ENCODE results near the gene HACE1.
A peak's percentile ranks its signal among the peaks of the same experiment; 100 is the strongest.
"Not testable (repeated sequence)": the region's sequence is repeated elsewhere in the genome, so short reads cannot be mapped to it uniquely, and the experiment has no call there.

Gene HACE1

DNA sequence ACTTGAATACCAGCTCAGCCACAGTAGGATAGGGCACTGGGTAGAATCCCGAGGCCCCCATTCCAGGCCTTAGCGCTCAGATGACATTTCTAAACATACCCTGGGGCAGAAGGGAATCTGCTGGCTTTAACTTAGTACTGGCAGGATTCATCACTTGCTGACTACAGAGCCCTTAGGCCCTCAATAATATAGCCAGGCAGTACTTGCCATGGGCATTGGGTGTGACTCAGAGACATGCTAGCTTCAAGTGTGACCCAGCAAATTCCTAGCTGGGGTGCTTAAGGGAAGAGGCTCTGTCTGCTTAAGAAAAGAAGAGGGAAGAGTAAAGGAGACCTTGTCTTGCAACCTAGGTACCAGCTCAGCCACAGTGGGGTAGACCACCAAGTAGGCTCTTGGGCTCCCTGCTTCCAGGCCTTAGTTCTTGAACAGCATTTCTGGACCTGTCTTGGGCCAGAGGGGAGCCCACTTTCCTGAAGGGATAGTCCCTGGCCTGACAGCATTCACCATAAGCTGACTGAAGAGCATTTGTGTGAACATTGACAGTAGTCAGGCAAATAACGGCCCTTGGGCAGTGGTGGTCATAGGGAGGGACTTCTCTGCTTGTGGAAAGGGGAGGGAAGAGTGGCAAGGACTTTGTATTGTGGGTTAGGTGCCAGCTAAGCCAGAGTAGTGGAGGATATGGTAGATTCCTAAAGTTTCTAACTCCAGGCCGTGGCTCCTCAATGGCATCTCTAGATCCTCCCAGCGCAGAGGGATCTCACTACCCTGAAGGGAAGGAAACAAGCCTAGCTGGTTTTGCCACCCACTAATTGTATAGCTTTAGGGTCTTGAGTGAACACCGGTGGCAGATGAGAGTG lies 48.5 kb upstream of the HACE1 start:
- no peak for ATAC-seq (ENCODE audit: insufficient read depth, low read depth)
- TF ChIP-seq EZH2 (IDR thresholded peaks at IDR 0.05; ENCODE audit: borderline replicate concordance, low read depth, low read length, severe bottlenecking), result no peak
- TF ChIP-seq, protein P1, sequence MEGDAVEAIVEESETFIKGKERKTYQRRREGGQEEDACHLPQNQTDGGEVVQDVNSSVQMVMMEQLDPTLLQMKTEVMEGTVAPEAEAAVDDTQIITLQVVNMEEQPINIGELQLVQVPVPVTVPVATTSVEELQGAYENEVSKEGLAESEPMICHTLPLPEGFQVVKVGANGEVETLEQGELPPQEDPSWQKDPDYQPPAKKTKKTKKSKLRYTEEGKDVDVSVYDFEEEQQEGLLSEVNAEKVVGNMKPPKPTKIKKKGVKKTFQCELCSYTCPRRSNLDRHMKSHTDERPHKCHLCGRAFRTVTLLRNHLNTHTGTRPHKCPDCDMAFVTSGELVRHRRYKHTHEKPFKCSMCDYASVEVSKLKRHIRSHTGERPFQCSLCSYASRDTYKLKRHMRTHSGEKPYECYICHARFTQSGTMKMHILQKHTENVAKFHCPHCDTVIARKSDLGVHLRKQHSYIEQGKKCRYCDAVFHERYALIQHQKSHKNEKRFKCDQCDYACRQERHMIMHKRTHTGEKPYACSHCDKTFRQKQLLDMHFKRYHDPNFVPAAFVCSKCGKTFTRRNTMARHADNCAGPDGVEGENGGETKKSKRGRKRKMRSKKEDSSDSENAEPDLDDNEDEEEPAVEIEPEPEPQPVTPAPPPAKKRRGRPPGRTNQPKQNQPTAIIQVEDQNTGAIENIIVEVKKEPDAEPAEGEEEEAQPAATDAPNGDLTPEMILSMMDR (IDR thresholded peaks at IDR 0.05; ENCODE audit: borderline replicate concordance, extremely low read depth, low read length, poor library complexity, severe bottlenecking), result no peak
- H3K9me3 ChIP-seq (ENCODE audit: insufficient read depth, low read length, severe bottlenecking), result no peaks in the 10 kb centered on the region
- H2AFZ ChIP-seq (ENCODE audit: low read depth, low read length), result no peak overlapping the region
- no peaks in the 10 kb centered on the region for H3K27me3 ChIP-seq (ENCODE audit: insufficient read depth, low read length, poor library complexity)
- no peaks in the 10 kb centered on the region for H3K79me2 ChIP-seq (ENCODE audit: insufficient read depth, low read length)
- H3K36me3 ChIP-seq (ENCODE audit: insufficient read depth, low read length), result no peaks in the 10 kb centered on the region
- no peak overlapping the region for H3K4me2 ChIP-seq (ENCODE audit: insufficient read depth, low read length)
- no peak overlapping the region for H3K9ac ChIP-seq (ENCODE audit: low read depth, low read length)
- H3K4me1 ChIP-seq (ENCODE audit: insufficient read depth, low read length), result no peaks in the 10 kb centered on the region
- no peaks in the 10 kb centered on the region for H4K20me1 ChIP-seq (ENCODE audit: insufficient read depth, low read length)
- DNase-seq, result no peak
- no peak overlapping the region for H3K27ac ChIP-seq (ENCODE audit: low read length)
- H3K4me3 ChIP-seq (ENCODE audit: low read depth in 1 of 2, low read length in 2 of 2), result no peak overlapping the region

- H3K79me2 ChIP-seq (ENCODE audit: insufficient read depth, low read length); H3K9ac ChIP-seq (ENCODE audit: low read depth, low read length); H4K20me1 ChIP-seq (ENCODE audit: insufficient read depth, low read length); H3K4me3 ChIP-seq (ENCODE audit: low read depth in 1 of 2, low read length in 2 of 2); H3K27ac ChIP-seq (ENCODE audit: low read length); H3K4me1 ChIP-seq (ENCODE audit: insufficient read depth, low read length); DNase-seq; H3K4me2 ChIP-seq (ENCODE audit: insufficient read depth, low read length); H3K36me3 ChIP-seq (ENCODE audit: insufficient read depth, low read length); H3K27me3 ChIP-seq (ENCODE audit: insufficient read depth, low read length, poor library complexity); H3K9me3 ChIP-seq (ENCODE audit: insufficient read depth, low read length, severe bottlenecking); ATAC-seq (ENCODE audit: insufficient read depth, low read depth); H2AFZ ChIP-seq (ENCODE audit: low read depth, low read length): not testable (repeated sequence)
These were observed 39.2 kb upstream of the HACE1 start for GRCh38 chr6:104898893-104899292.

DNA sequence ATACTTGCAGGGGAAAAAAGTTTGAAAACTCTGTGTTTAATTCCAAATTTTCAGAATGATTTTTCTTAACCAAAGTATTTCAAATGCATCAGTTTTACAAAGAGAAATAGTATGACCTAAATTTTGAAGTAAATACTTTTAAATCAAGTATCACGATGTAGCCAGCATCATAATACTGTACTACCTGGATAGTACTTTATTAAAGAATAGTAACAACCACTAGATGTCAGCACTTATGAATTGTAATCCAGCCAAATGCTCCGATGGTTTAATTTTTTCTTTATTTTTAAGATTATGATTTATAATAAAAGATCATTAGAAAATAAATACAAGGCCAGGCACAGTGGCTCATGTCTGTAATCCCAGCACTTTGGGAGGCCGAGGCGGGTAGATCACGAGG lies 37.2 kb upstream of the HACE1 start:
- no peak overlapping the region for H3K4me3 ChIP-seq (ENCODE audit: low read depth in 1 of 2, low read length in 2 of 2)
- no peaks in the 10 kb centered on the region for H3K36me3 ChIP-seq (ENCODE audit: insufficient read depth, low read length)
- ATAC-seq (ENCODE audit: insufficient read depth, low read depth), result peak; percentile 44; the same call in 1 of the 3 replicates
- no peak for DNase-seq
- no peak overlapping the region for H2AFZ ChIP-seq (ENCODE audit: low read depth, low read length)
- H3K9me3 ChIP-seq (ENCODE audit: insufficient read depth, low read length, severe bottlenecking), result no peaks in the 10 kb centered on the region
- TF ChIP-seq EZH2 (IDR thresholded peaks at IDR 0.05; ENCODE audit: borderline replicate concordance, low read depth, low read length, severe bottlenecking), result no peak
- TF ChIP-seq, protein P1 (IDR thresholded peaks at IDR 0.05; ENCODE audit: borderline replicate concordance, extremely low read depth, low read length, poor library complexity, severe bottlenecking), result peak; percentile 56
- H4K20me1 ChIP-seq (ENCODE audit: insufficient read depth, low read length), result no peaks in the 10 kb centered on the region
- H3K79me2 ChIP-seq (ENCODE audit: insufficient read depth, low read length), result no peaks in the 10 kb centered on the region
- no peaks in the 10 kb centered on the region for H3K27me3 ChIP-seq (ENCODE audit: insufficient read depth, low read length, poor library complexity)
- H3K4me1 ChIP-seq (ENCODE audit: insufficient read depth, low read length), result no peaks in the 10 kb centered on the region
- H3K9ac ChIP-seq (ENCODE audit: low read depth, low read length), result no peak overlapping the region
- H3K27ac ChIP-seq (ENCODE audit: low read length), result no peak overlapping the region
- no peak overlapping the region for H3K4me2 ChIP-seq (ENCODE audit: insufficient read depth, low read length)

GRCh38 chr6:104888066-104888465 lies 28.3 kb upstream of the HACE1 start:
- no peaks in the 10 kb centered on the region for H3K79me2 ChIP-seq (ENCODE audit: insufficient read depth, low read length)
- DNase-seq (no peak), ATAC-seq (ENCODE audit: insufficient read depth, low read depth) (no peak)
- no peaks in the 10 kb centered on the region for H3K4me1 ChIP-seq (ENCODE audit: insufficient read depth, low read length)
- H4K20me1 ChIP-seq (ENCODE audit: insufficient read depth, low read length), result no peaks in the 10 kb centered on the region
- H3K36me3 ChIP-seq (ENCODE audit: insufficient read depth, low read length), result no peaks in the 10 kb centered on the region
- no peak overlapping the region for H3K4me3 ChIP-seq (ENCODE audit: low read depth in 1 of 2, low read length in 2 of 2)
- no peaks in the 10 kb centered on the region for H3K27me3 ChIP-seq (ENCODE audit: insufficient read depth, low read length, poor library complexity)
- no peak overlapping the region for H3K27ac ChIP-seq (ENCODE audit: low read length)
- TF ChIP-seq, protein P1 (IDR thresholded peaks at IDR 0.05; ENCODE audit: borderline replicate concordance, extremely low read depth, low read length, poor library complexity, severe bottlenecking), result no peak
- TF ChIP-seq EZH2 (IDR thresholded peaks at IDR 0.05; ENCODE audit: borderline replicate concordance, low read depth, low read length, severe bottlenecking), result no peak
- H2AFZ ChIP-seq (ENCODE audit: low read depth, low read length), result no peak overlapping the region
- H3K9me3 ChIP-seq (ENCODE audit: insufficient read depth, low read length, severe bottlenecking), result peaks cover 8% of the 10 kb centered on the region
- H3K4me2 ChIP-seq (ENCODE audit: insufficient read depth, low read length), result no peak overlapping the region
- no peak overlapping the region for H3K9ac ChIP-seq (ENCODE audit: low read depth, low read length)
